ENCODE data around the gene CCDC126.
"Not testable (repeated sequence)": the region's sequence is repeated elsewhere in the genome, so short reads cannot be mapped to it uniquely, and the experiment has no call there.

The CCDC126 gene

DNA sequence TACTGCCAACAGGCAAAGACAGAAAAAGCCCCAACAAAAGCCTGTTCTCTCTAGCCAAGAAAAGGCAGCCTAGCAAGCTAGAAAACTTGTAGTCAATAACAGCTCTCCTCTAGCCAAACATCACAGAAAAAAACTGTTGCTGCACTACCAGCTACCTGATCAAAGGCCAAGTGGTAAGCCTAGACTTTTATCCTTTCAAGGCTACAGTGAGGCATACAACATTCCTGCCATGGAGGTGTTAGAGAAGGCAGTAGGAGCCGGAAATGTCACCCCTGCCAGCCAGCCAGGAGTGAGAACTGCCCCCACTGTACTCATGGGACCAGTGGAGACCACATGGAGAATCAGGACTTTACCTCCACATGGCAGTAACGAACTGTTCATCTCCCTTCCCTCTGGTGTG lies 31.2 kb downstream of the CCDC126 start:
- no peak for DNase-seq (ENCODE audit: low read depth in 2 of 2)

DNA sequence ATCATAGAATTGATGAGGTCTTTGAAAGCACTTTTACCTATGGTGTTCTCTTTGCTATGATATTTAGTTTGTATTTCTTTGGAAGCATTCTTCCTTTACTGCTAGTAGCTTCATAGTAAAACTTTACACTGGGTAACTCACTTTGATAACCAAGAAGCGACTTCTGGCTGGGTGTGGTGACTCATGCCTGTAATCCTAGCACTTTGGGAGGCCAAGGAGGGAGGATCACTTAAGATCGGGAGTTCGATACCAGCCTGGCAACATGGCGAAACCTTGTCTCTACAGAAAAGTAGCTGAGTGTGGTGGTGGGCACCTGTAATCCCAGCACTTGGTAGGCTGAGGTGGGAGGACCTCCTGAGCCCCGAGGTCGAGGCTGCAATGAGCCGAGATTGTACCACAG lies 36.2 kb downstream of the CCDC126 start:
- no peak for DNase-seq (ENCODE audit: low read depth in 2 of 2)

DNA sequence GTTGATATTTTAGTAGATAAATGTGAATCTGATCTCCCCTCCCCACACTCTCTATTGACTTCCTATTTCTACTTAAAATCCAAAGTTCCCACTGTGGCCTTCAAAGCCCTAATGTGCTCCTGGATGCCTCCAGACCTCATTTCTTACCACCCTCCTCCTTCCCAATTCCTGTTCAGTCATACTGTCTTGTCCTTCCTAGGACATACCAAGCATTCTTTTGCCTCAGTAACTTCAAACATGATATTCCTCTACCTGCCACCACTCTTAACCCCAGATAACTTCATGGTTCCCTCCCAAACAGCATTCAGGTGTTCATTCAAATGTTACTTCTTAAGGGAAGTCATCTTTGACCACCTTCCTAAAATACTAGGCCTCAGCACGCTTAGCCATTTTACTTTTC lies 48.6 kb downstream of the CCDC126 start:
- no peak for DNase-seq (ENCODE audit: low read depth in 2 of 2)

DNA sequence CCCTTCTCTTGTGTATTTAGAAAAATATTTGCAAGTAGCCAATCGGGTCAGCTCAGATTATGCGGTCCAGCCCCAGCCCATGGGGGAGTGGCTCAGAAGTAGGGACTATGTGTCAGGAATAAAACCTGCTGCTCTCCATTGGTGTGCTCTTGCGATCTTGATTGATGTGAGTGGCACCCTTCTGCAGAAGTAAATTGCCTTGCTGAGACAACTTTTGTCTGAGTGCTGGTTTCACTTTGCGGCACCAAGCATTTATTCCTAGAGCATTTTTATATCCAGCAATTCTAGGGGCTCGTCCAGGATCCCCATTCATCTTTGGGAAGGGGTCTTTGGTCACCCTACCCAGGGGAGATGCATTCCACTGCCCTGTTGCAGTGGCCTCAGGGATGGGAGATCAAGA lies 56.8 kb downstream of the CCDC126 start:
- DNase-seq (ENCODE audit: low read depth in 2 of 2) = no peak

DNA sequence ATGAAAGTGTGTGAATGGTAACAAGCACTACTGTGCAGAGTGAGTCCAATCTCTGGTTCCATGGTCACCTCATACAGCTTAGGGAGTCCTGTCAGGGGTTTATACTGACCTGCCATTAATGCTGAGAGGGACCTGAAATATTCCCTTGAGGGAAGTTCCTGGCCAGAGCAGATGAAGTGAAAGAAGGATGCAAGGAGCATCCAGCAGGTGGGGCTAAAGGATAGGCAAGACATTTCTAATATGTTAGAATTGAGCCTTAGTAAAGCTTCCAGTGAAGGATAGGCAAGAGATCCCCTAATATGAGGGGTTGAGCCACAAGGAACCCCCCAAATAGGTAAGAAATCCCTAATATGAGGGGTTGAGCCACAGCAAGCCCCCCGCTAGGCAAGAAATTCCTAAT lies 57.3 kb downstream of the CCDC126 start:
- no peak for DNase-seq (ENCODE audit: low read depth in 2 of 2)

DNA sequence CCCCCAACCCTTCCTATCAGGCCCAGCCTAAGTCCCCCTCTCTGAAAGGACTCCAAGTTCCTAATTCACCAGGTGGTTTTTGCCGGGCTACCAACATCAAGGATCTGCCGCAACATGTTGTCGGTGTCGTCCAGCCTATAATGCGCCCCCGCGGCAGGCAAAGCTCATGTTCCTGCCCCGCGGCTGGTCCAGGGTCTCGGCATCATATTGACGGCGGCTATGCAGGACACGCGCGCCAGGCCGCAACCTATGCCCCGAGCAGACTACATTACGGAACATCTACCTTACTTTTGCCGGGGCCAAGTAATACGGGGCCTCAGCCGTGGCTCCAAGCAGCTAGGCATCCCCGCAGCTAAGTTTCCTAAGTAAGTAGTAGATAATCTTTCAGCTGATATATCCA lies 58.3 kb downstream of the CCDC126 start:
- DNase-seq (ENCODE audit: low read depth in 2 of 2) = no peak

DNA sequence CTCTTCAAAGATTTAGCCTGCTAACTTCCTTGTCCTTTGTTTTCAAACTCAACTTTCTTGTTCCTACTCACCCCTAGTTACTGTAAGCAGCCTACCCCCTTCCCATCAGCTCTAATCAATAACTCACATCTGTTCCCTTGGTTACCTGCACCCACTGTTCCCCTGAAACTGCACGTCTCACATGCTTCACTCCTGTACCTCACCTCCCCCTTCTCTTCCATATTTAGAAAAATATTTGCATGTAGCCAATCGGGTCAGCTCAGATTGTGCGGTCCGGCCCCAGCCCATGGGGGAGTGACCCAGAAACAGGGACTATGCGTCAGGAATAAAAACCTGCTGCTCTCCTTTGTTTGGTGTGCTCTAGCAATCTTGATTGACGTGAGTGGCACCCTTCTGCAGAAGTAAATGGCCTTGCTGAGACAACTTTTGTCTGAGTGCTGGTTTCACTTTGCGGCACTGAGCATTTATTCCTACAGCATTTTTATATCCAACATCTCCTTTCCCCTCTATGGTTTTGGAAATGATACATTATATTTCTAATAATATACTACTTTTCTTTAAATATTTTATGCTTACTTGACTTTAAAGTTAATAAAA lies 61.7 kb downstream of the CCDC126 start:
- DNase-seq (ENCODE audit: low read depth in 2 of 2) = no peak

DNA sequence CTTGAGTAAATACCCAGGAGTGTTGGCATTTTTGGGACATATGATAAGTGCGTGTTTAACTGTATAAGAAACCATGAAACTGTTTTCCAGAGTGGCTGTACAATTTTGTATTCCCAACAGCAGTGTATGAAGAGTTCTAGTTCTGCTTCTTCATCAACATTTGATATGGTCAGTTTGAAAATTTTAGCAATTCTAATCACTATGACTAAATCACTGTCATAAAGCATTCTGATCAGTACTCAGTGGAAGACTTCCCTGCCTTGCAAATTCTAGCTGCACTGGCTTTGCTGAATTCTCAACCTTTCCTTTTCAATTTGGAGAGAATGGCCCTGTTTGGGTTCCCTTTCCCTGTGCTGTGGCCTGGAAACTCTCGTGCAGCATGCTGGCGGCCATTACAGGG lies 64.2 kb downstream of the CCDC126 start:
- no peak for DNase-seq (ENCODE audit: low read depth in 2 of 2)

DNA sequence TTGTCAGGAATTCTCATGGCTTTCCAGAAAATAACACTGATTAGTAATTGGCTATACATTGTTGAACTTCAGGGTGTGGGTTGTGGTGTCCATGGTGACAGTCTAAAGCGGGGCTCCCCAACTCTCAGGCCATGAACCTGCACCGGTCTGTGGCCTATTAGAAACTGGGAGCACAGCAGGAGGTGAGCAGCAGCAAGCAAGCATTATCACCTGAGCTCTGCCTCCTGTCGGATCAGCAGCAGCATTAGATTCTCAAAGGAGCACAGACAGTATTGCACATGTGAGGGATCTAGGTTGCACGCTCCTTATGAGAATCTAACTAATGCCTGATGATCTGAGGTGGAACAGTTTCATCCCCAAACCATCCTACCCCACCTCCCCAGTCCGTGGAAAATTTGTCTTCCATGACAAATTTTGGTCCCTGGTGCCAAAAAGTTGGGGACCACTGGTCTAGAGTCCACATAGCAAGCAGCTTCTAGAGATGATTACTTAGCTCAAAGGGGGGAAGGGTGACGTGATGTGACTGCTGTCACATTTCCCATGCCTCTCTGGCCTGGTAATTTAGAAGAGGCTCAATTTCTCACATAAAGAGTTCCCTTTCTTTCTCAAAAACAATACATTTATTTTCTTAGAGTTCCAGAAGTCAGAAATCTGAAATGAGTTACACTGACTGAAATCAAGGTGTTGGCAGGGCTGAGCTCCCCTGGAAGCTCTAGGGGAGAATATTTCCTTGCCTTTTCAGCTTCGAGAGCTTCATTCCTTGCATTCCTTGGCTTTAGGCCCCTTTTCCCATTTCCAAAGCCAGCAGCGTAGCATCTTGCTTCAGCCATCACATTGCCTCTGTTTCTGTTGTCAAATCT lies 65.2 kb downstream of the CCDC126 start:
- DNase-seq (ENCODE audit: low read depth in 2 of 2) = no peak

DNA sequence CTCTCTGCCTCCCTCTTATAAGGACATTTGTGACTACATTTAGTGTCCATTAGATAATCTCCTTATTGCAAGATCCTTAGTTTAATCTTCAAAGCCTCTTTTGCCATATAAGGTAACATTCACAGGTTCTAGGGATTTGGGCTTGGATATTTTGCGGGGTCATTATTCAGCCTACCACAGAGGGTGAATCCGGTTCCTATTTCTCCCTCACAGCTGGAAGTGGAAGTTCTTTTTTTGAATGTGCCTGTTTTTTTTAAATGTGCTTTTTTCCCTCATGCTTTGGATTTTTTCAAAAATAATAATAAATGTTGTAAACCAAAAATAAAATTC lies 65.8 kb downstream of the CCDC126 start:
- DNase-seq (ENCODE audit: low read depth in 2 of 2) = no peak

DNA sequence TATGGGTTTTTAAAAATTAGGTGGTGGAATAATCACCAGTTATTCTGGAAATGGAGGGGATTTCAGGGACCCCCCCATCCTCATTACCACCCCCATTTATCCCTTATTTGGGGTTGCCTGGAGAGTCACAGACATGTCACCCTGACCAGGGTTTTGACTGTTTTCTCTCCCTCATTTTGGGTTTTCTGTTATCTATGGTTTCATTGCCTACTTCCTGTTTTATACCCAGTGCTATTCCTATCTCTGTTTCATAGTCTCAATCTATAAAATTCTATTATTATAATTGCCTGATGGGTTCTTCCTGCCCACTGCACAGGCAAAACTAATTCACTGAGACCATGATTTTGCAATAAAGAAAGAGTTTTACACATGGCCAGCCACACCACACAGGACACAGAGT lies 66.9 kb downstream of the CCDC126 start:
- DNase-seq (ENCODE audit: low read depth in 2 of 2) = no peak

DNA sequence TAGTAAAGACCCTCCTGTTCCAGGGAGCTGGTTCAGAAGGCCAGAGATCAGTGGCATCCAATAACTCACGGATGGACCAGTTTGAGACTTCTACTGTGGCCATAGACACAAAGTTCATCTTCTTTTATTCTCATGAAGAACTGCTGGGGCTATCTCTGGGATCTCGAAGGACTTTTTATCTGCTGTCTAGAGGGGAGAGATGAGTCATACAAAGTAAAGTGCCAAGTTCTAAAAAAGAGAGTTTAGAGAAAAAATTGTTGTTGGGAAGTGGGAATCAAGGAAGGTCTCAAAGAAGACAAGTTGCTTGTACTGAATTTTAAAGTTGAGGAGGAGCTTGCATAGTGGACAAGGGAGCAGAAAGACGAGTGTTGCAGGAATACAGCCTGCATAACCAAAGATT lies 74.9 kb downstream of the CCDC126 start:
- no peak for DNase-seq (ENCODE audit: low read depth in 2 of 2)

DNA sequence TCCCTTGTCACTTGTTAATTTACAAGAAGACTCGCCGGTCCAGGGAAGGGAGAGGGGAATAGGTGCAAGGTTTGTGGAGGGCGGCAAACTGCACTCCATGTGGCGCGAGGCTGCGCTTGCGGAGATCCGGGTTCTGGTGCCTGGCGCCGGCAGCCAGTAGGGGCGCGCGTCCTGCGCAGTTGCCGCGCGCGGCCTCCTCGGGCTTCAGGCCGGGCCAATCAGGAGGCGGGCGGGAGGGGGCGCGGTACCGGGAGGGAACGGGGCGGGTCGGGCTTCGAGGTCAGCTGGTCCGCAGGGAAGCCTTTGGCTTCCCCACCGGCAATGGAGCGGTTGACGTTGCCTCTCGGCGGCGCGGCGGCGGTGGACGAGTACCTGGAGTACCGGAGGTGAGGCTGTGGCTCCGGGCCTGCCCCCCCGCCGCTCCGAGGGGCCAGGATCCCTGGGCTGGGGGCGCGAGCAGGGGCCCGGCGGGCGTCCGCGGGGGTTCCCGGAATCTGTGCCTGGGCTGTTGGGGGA lies 82.8 kb downstream of the CCDC126 start, which contains the start of gene FAM221A:
Gene FAM221A (plus strand): TSS at position 302 of the 516 bp plus-strand sequence. CDS start 20 bp downstream, at position 322.
- peak; percentile 60 to 66 for DNase-seq (ENCODE audit: low read depth in 2 of 2)

DNA sequence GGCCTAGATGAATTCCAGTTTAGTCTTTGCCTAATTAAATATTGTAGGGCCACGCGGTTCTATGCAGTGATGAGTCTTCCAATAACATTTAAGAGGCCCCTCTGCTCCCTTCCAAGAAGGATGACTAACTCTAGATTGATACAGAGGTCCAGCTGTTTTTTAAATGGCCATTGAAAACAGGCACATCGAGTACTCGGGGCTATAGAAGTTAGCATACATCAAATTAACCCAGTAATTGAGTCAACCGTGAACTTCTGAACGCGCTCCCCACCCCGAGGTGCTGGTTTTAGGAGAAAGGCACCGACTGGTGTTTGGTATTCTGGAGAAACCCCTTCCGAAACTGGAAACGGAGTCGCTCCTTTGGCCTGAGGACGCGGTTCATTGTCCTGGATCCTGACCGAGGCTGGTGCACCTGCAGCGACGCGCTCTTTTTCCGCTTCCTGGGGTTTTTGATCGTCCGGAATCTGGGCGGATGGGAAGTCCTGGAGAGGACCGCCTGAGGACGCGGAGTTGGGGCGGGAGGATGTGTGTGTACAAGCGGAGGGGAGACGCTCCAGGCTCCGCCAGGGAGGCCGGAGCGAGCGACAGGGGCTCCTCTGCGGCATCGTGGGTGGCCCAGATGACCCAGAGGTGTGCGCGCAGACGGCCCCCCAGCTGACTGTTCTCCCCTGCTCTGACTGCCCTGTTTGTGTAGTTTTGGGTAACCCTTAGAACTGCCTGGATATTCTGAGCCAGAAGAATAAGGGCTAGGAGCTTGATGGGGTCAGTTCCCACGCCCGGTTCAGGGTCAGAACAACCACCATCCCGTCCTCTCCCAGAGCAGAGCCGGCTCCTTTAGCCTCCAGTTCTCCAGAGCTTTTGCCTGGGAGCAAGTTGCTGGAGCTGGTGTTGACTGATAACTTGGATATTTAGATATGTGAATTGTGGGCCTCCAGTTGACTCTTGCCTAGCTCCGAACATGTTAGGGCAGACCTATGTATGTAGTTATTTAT lies 83.5 kb downstream of the CCDC126 start:
- DNase-seq (ENCODE audit: low read depth in 2 of 2) = peak in 1 of 2 donors; percentile 1

DNA sequence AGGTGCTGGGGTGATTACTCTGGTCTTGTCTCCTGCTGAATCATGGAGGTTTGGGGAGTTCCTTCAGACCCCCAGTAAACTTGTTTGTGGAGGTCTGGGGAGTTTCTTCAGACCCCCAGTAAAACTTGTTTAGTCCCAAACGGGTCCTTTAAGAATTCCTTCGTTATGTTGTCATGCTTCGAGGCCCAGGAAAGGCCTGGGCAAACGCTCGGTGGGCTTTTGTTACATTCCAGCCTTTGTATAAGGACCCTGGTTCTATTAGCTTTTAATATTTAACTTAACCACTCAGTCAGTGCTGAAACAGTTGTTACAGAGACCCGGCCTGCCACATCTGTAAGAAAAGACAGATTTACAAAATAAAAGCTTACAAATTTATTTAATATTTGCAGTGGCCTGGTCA lies 86.9 kb downstream of the CCDC126 start:
- DNase-seq (ENCODE audit: low read depth in 2 of 2) = not testable (repeated sequence)

DNA sequence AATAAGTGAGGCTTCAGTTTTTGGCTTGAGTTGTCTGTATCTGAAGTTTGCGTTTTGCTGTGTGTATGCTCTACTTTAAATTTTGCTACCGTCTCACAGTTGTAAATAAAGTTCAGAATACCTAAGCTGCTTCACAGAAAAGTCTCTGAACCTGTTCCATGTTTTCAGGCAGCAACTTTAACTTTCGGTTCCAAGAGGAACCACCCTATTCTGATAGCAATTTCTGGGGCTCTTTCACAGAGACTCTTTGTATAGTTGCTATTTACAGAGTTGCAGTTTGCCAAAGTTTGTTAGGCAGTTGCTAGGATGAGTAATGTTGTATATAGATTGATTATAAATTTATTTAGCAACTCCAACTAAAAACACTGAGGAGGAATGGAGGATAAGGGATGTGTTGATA lies 88.5 kb downstream of the CCDC126 start:
- no peak for DNase-seq (ENCODE audit: low read depth in 2 of 2)

DNA sequence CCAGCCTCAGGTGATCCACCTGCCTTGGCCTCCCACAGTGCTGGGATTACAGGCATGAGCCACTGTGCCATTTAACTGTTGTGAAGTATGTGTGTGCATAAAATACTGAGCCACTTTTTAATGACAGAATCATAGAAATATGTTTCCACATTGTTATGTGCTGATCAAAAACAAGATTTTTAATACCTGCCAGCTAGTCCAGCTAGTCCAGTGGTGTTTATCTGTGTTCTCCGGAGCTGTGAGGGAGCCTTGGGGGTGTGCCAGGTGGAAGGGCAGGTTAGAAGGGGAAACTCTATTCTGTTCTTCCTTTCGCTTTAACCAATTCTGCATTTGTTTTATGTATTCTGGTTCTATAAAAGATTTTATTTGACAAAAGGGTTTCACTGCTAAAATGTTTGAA lies 89.8 kb downstream of the CCDC126 start:
- no peak for DNase-seq (ENCODE audit: low read depth in 2 of 2)

DNA sequence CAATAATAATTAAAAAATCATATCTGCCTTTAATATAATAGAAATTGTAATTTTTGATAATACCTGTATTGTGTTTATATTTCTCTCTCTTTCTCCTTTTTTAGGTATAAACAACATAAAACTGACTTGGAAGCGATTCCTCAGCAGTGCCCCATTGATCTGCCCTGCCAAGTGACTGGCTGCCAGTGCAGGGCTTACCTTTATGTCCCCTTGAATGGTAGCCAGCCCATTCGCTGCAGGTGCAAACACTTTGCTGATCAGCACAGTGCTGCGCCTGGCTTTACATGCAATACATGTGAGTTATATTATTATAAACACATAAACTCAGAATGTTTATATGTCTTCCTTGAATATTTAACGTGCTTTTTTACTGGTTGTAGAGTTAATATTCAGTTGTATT lies 92.0 kb downstream of the CCDC126 start:
- no peak for DNase-seq (ENCODE audit: low read depth in 2 of 2)

DNA sequence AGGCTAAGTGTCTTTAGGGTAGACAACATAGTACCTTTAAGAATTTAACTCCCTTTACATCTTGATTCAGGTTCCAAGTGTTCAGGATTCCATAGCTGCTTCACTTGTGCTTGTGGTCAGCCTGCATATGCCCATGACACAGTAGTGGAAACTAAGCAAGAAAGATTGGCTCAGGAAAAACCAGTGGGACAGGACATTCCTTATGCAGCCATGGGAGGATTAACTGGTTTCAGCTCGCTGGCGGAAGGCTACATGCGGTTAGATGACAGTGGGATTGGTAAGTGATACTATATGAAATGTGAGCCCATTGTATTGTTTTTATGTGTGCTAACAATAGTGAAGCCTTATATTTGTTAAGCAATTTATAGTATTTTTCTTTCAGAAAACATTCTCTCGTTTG lies 94.1 kb downstream of the CCDC126 start:
- DNase-seq (ENCODE audit: low read depth in 2 of 2) = no peak

DNA sequence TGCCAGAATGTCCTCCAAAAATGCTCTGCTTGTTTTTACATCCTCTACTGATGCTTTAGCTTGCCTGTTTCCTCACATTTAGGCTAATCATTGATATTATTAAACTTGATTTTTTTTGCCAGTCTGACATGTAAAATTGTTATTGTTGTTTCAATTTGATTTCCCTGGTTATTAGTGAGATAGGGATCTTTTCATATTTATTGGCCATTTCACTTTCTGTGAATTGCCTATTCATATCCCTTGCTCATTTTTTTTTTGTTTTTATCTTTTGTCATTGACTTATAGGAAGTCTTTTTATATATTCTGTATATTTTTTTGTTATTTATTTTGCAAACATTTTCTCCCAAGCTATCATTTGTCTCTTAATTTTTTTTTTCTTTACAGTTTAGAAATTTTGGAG lies 96.0 kb downstream of the CCDC126 start:
- DNase-seq (ENCODE audit: low read depth in 2 of 2) = no peak
